GM19035 (cell line): Measurements from ENCODE around the gene PRKG1.

Experiments used
- ATAC-seq: cut with Tn5 transposase; IDR thresholded peaks from one replicate; pipeline ENCODE4 v1.9.1; 2021; ENCODE audit not compliant: unreplicated experiment

Gene PRKG1

DNA sequence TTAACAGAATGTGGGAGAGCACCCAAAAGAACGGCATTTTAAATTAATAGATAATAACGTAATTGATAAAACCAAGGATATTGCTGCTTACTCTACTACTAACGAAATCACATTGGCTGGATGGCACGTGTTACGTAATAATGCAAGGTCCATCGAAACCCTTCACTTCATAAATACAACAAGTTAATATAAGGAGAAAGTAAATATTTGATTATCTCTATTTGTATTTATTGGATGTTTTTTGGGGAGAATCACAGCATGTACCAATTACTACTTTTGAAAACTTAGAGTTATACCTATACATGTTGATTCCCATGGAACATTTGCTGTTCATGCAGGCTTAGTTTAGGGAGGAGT is 1.6 kb downstream of the PRKG1 start:
- no peak for ATAC-seq

- ATAC-seq, result no peak
Observed at GRCh38 chr10:51076299-51076841, 2.1 kb downstream of the PRKG1 start.

GRCh38 chr10:51077074-51077473 is 2.8 kb downstream of the PRKG1 start:
- no peak for ATAC-seq

DNA sequence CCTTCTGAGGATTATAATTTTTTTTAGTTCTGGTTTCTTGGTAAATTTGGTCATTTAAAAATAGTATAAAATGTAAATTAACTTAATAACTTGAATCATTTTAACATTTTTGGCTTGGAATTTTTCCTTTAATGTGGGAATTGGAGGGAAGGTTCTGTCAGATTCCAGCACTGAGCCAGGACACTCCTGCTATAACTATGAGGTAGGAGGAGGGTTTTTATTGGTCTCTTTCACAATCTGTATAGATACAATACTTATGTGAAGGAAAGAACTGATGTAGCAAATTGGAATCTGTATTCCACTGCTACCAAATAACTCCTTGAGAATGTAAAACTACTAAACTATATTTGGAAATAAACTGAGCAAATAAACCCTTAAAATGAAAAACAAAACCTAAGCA is 3.2 kb downstream of the PRKG1 start:
- ATAC-seq, result no peak

GRCh38 chr10:51079331-51079730 is 5.0 kb downstream of the PRKG1 start:
- ATAC-seq, result no peak

DNA sequence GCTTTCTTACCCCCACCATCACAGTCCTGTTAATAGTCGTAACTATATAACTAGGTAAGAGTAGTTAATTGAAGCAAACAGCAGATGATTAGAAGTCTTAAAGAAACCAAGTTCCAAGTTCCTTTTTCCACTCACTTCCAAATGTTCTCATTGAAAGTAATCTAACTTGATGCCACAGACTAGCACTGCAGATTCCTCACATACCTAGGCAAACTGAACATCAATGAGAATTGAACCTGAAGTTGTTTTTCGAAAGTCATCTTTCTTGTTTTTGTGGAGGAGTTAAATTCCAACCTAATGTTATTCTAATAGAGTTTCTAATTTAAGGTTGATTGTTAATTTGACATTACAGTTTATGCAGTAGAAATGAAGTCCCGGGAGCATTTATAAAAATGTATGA is 5.5 kb downstream of the PRKG1 start:
- no peak for ATAC-seq

DNA sequence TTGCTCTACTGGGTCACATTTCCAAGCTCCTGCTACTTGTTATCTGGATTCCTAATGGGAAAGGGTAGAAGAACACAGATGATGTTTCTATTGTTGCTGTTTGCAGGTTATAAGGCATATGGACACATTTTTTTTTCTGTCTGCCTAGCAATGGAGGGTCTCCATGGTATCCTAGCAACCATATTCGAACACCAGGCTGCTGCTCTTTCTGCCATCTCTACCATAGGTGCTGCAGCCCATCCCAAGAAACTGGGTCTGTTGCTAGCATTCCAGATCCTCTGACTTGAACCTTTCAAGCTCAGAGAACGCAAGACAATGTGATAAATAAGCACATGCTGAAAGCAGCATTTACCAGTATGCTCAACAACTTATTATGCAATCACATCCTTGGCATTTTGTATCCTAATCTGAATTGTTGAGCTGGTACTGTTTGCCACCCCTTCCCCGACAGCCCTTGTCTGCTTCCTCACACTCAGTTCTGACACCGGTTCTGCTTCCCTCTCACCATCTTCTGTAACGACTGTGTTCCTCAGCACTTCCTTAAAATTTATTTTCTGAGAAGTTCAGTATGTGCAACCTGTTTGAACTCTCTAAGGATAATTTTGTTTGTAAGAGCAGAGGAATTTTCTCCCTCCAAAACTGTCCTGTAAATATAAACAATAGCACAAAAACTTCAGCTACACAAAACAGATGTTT is 6.2 kb downstream of the PRKG1 start:
- ATAC-seq, result no peak

DNA sequence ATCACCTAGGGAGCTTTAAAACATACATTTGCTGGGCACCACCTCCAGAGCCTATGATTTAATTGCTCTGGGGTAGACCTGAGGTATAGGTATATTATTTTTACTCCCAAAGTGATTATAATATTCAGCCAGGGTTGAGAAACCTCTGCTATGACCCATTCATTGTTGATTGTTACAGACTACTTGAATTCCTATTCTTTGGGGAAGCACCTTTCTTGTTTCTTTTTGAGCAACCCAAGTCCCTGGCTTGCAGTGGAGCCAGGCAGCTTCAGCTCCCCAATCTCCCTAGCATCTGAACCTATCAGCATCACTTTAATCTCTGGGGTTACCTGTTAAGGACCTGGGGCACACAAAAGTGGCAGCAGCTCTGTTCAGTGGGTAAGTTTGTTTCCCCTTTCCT is 8.6 kb downstream of the PRKG1 start:
- peak; percentile 71 for ATAC-seq

DNA sequence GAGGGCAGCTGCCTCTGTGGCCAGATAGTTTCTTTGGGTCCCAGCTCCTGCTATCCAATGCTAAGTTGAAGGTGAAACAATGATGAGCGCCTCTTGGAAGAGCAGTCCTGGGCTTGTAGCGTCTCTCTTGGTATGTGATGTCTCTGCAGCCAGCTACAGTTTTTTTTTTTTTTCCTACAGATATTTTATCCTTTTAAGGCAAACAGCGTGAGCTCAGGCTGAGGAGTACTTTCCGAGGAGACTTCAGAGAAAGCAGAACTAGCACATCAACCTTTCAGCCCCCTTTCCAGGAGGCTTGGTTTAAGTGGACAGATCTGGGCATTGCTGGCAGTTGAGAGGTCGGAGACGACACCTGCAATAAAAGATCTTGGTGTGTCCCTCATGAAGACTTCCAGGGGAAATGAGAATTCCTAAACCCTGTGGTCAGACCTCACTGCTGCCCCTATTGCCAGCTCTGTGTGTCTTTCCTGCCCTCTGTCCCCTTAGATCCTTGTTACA is 9.1 kb downstream of the PRKG1 start:
- ATAC-seq, result no peak

GRCh38 chr10:51085204-51085603 is 10.9 kb downstream of the PRKG1 start:
- ATAC-seq, result no peak

DNA sequence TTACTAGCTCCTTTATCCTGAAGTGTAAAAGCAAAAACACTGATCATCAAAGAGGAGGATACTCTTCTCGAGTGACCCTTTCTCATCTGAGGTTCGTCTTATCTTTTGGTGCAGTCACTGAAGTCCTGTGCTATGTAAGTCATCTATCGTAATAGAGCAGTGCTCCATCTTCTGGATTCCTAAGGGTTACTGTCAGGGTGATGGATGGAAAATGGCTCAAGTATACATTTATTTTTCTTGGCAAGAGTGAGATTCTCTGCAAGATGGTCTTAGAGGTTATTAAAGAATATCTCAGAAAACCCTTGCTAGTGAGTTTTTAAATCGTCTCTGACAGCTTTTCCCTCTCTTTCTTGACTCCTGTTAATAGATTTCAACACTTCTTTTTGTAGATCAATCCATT is 12.4 kb downstream of the PRKG1 start:
- ATAC-seq, result no peak

DNA sequence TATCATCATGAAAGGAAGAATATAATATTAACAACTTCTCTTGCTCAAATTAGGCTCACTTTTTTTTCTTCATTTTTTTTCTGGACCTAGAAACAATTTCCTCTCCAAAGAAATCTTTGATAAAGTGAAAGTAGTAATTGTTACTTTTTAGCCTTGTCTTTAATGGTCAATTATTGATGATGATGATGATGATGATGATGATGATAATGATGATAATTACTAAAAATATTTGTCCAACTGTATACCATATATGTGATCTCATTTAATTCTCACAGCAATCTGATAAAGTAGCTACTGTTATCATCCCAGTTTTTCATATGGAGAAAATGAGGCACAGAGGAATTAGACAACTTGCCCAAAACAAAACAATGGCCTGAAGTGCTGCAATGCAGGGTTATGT is 12.8 kb downstream of the PRKG1 start:
- no peak for ATAC-seq

GRCh38 chr10:51090190-51090589 is 15.9 kb downstream of the PRKG1 start:
- no peak for ATAC-seq

DNA sequence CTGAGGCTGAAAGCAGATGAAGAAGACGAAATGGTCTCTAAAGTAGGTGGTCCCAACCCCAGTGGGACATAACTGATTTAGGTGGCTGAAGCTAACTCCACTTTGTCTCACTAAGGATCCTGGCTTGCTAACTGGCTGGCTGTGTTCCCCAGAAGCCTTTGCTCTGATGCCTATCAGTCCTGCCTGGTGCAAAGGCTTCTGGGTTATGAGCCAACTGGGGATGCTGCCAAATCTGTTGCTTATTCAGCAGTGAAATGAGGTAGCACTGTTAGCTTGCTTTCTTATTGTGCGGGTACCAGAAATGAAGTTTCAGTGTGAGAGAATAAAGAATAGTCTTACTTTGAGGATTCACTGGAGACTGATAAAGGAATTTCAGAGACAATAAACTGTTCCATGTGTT is 18.1 kb downstream of the PRKG1 start:
- no peak for ATAC-seq

GRCh38 chr10:51095444-51095843 is 21.2 kb downstream of the PRKG1 start:
- ATAC-seq, result no peak

GRCh38 chr10:51097546-51097945 is 23.3 kb downstream of the PRKG1 start:
- no peak for ATAC-seq

DNA sequence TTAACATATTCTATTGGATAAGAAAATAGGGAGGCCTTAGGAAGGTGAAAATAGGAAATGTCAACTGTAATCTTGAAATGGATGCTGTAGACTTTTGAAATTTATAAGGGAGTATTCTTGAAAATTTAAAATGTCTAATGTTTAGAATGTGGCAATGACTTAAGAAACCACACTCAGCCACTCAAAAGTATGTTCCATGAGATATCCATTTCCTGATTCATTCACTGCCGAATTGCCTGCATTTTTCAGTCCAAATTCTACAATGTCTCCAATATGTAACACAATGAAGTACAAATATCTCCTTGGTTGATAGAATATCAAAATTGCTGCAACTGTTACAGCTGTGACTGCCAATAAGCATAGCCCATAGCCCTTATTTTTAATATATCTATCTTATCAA is 25.9 kb downstream of the PRKG1 start:
- ATAC-seq, result no peak

- no peak for ATAC-seq
Observed at GRCh38 chr10:51103554-51104217, 29.4 kb downstream of the PRKG1 start.

DNA sequence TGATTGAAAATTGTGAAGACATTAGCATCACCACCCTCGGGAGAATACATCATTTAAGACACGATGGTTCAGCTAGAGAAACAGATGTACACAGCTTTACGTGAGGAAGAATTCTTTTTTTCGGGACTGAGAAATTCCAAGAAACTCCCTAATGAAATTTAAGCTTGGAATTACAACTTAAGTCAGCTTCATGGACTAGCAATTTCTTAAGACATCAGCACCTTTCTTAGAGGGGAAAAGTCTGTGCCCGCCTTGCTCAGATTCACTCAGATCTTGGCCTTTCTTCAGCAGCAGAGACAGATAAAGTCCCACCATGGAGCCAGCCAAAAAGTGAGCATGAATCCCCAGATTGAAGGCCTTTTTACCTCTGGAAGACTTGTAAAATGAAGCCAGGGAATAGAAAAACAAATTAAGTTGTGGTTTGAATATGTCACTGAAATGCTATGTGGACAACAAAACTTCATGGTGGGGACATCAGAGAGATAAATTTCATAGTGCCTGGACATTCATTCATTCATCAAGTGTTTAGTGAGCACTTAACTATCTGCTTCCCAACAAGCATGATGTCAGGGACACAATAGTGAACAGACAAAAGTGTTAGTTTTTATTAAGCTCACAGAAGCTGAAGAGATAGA is 32.1 kb downstream of the PRKG1 start:
- no peak for ATAC-seq

GRCh38 chr10:51108406-51108805 is 34.1 kb downstream of the PRKG1 start:
- no peak for ATAC-seq

- no peak for ATAC-seq
Observed at GRCh38 chr10:51109801-51110533, 35.7 kb downstream of the PRKG1 start.
